GM23338 (cell line): ENCODE results near the gene BIRC7.

Source experiments
- CREB1 ChIP-seq: fragments of 250-450 bp; sonication (Bioruptor Pico); IDR thresholded peaks from 2 replicates; pipeline ENCODE4 v1.5.0; 2020; ENCODE audit warnings: low read depth, mild to moderate bottlenecking, moderate library complexity
- EZH2 ChIP-seq: fragments of 200-600 bp; sonication (generic); IDR thresholded peaks from one replicate; pipeline ENCODE4 v1.8.0; 2017; ENCODE audit warnings: antibody characterized with exemption, mild to moderate bottlenecking, low read depth; ENCODE audit not compliant: unreplicated experiment
- EZH2phosphoT487 ChIP-seq: fragments of 200-600 bp; sonication (generic); IDR thresholded peaks from one replicate; pipeline ENCODE4 v1.8.1; 2018; ENCODE audit warnings: antibody characterized with exemption; ENCODE audit not compliant: unreplicated experiment
- JUNB ChIP-seq: IDR thresholded peaks from one replicate; pipeline ENCODE4 v1.6.1; 2016; ENCODE audit warnings: antibody characterized with exemption; ENCODE audit not compliant: unreplicated experiment
- POLR2AphosphoS5 ChIP-seq: IDR thresholded peaks from 2 replicates; pipeline ENCODE4 v1.6.1; 2016; ENCODE audit warnings: antibody characterized with exemption, low read depth
- ZNF114 ChIP-seq: fragments of 250-450 bp; sonication (Bioruptor Pico); IDR thresholded peaks from 2 replicates; pipeline ENCODE4 v1.5.0; 2020; ENCODE audit warnings: mild to moderate bottlenecking, moderate library complexity
- ZNF331 ChIP-seq: fragments of 250-450 bp; sonication (Bioruptor Pico); IDR thresholded peaks from 2 replicates; pipeline ENCODE4 v1.5.0; 2020; ENCODE audit warnings: low read depth, mild to moderate bottlenecking, moderate library complexity
- TF ChIP-seq, protein P1 (sequence below), 2 experiments: fragments of 200-600 bp in 1 of 2; sonication (generic) in 1 of 2; conservative IDR thresholded peaks; 2 replicates each; pipeline versions ENCODE4 v1.5.1 to v1.6.1; 2016 to 2017; ENCODE audit warnings: antibody characterized with exemption in 2 of 2, low read depth in 2 of 2, mild to moderate bottlenecking in 2 of 2, moderate library complexity in 1 of 2
- TF ChIP-seq, protein P2 (sequence below): IDR thresholded peaks from one replicate; pipeline ENCODE4 v1.6.1; 2018; ENCODE audit warnings: antibody characterized with exemption; ENCODE audit not compliant: unreplicated experiment
- TF ChIP-seq, protein P3 (sequence below): IDR thresholded peaks from 2 replicates; pipeline ENCODE4 v1.6.1; 2016; ENCODE audit warnings: antibody characterized with exemption

DNA sequence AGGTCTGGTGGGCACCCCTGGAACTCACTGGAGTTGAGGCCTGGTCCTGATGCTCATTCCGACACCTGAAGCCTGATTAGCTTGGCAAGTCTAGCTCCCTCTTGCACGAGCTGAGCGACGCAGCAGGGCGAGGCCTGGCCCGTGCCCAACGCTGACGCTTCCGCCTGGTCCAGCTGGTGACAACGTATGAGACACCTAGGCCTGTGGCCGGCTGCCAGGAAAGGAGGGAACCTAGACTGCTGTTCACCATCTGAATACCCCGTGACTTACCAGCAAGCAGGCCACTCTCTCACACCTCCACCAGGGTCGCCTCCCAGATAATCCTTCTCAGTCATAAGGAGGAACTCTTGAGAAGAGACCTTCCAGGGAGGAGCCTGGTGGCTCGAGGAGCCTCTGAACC is 44.3 kb upstream of the BIRC7 start:
- no peak for TF ChIP-seq POLR2AphosphoS5
- TF ChIP-seq, protein P1, sequence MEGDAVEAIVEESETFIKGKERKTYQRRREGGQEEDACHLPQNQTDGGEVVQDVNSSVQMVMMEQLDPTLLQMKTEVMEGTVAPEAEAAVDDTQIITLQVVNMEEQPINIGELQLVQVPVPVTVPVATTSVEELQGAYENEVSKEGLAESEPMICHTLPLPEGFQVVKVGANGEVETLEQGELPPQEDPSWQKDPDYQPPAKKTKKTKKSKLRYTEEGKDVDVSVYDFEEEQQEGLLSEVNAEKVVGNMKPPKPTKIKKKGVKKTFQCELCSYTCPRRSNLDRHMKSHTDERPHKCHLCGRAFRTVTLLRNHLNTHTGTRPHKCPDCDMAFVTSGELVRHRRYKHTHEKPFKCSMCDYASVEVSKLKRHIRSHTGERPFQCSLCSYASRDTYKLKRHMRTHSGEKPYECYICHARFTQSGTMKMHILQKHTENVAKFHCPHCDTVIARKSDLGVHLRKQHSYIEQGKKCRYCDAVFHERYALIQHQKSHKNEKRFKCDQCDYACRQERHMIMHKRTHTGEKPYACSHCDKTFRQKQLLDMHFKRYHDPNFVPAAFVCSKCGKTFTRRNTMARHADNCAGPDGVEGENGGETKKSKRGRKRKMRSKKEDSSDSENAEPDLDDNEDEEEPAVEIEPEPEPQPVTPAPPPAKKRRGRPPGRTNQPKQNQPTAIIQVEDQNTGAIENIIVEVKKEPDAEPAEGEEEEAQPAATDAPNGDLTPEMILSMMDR (conservative IDR thresholded peaks at IDR 0.05; ENCODE audit: low read depth in 2 of 2) = no peak
- no peak for TF ChIP-seq EZH2phosphoT487
- TF ChIP-seq EZH2 = no peak
- no peak for TF ChIP-seq JUNB
- TF ChIP-seq ZNF114 (CRISPR knock-in tag) = no peak
- TF ChIP-seq, protein P2, sequence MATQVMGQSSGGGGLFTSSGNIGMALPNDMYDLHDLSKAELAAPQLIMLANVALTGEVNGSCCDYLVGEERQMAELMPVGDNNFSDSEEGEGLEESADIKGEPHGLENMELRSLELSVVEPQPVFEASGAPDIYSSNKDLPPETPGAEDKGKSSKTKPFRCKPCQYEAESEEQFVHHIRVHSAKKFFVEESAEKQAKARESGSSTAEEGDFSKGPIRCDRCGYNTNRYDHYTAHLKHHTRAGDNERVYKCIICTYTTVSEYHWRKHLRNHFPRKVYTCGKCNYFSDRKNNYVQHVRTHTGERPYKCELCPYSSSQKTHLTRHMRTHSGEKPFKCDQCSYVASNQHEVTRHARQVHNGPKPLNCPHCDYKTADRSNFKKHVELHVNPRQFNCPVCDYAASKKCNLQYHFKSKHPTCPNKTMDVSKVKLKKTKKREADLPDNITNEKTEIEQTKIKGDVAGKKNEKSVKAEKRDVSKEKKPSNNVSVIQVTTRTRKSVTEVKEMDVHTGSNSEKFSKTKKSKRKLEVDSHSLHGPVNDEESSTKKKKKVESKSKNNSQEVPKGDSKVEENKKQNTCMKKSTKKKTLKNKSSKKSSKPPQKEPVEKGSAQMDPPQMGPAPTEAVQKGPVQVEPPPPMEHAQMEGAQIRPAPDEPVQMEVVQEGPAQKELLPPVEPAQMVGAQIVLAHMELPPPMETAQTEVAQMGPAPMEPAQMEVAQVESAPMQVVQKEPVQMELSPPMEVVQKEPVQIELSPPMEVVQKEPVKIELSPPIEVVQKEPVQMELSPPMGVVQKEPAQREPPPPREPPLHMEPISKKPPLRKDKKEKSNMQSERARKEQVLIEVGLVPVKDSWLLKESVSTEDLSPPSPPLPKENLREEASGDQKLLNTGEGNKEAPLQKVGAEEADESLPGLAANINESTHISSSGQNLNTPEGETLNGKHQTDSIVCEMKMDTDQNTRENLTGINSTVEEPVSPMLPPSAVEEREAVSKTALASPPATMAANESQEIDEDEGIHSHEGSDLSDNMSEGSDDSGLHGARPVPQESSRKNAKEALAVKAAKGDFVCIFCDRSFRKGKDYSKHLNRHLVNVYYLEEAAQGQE = no peak
- no peak for TF ChIP-seq ZNF331 (CRISPR knock-in tag)
- TF ChIP-seq CREB1 (CRISPR knock-in tag) = no peak
- TF ChIP-seq, protein P3, sequence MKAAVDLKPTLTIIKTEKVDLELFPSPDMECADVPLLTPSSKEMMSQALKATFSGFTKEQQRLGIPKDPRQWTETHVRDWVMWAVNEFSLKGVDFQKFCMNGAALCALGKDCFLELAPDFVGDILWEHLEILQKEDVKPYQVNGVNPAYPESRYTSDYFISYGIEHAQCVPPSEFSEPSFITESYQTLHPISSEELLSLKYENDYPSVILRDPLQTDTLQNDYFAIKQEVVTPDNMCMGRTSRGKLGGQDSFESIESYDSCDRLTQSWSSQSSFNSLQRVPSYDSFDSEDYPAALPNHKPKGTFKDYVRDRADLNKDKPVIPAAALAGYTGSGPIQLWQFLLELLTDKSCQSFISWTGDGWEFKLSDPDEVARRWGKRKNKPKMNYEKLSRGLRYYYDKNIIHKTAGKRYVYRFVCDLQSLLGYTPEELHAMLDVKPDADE = no peak
